Measurements from ENCODE around the gene TIMD4.

DNA sequence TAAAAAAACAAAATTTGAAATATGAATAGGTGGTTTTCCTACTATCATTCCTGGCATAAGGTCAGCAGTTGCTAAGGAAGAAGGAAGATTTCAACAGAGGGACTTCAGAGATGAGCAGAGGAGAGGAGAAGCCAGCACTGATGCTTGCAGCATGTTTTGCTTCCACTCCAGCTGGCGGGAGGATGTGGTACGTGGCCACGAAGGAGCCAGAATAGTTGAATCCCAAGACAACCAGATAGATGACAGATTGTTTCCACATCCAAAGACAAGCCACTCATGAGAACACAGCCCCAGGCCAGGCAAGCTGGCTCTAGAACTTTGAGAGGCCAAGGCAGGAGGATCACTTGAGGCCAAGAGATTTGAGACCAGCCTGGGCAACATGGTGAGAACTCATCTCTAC is 15.1 kb downstream of the TIMD4 start:
- TF ChIP-seq, protein P1, sequence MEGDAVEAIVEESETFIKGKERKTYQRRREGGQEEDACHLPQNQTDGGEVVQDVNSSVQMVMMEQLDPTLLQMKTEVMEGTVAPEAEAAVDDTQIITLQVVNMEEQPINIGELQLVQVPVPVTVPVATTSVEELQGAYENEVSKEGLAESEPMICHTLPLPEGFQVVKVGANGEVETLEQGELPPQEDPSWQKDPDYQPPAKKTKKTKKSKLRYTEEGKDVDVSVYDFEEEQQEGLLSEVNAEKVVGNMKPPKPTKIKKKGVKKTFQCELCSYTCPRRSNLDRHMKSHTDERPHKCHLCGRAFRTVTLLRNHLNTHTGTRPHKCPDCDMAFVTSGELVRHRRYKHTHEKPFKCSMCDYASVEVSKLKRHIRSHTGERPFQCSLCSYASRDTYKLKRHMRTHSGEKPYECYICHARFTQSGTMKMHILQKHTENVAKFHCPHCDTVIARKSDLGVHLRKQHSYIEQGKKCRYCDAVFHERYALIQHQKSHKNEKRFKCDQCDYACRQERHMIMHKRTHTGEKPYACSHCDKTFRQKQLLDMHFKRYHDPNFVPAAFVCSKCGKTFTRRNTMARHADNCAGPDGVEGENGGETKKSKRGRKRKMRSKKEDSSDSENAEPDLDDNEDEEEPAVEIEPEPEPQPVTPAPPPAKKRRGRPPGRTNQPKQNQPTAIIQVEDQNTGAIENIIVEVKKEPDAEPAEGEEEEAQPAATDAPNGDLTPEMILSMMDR (IDR thresholded peaks at IDR 0.05), result no peak
- TF ChIP-seq EZH2 (IDR thresholded peaks at IDR 0.05; ENCODE audit: borderline replicate concordance, insufficient read depth, low read depth, low read length, poor library complexity, severe bottlenecking), result no peak
